GM15510 (cell line): ENCODE results near the gene NIPBL.

ENCODE experiments used
- POLR2A ChIP-seq: IDR thresholded peaks from 3 replicates; pipeline ENCODE4 v1.6.1; 2011; ENCODE audit warnings: borderline replicate concordance; ENCODE audit not compliant: insufficient read length; ENCODE audit errors: extremely low read depth

Gene NIPBL

DNA sequence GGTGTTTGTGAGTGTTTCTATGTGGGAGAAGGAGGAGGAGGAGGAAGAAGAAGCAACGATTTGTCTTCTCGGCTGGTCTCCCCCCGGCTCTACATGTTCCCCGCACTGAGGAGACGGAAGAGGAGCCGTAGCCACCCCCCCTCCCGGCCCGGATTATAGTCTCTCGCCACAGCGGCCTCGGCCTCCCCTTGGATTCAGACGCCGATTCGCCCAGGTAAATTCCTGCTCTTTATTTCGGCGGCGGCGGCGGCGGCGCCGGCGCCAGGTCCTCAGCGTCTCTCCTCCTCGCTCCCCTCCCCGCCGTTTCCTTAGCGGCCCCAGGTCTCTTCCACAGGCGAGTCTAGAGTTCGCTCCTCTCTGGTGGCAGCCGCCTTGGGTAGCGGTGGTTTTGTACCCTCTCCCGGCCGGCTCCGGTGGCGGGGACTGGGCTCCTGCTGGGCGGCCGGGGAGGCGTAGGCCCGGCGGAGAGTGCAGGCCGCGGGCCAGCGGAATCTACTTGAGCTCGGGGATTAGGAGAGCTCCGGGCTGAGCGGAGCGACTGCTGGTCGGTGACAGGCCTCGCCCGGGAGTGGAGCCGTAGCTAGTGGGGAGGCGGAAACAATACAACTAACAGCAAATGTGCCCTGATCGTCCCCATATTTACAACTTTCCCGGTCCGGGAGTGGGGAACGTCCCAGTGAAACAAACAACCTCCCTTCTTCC lies 547 bp downstream of the NIPBL start:
- TF ChIP-seq POLR2A, result no peak

DNA sequence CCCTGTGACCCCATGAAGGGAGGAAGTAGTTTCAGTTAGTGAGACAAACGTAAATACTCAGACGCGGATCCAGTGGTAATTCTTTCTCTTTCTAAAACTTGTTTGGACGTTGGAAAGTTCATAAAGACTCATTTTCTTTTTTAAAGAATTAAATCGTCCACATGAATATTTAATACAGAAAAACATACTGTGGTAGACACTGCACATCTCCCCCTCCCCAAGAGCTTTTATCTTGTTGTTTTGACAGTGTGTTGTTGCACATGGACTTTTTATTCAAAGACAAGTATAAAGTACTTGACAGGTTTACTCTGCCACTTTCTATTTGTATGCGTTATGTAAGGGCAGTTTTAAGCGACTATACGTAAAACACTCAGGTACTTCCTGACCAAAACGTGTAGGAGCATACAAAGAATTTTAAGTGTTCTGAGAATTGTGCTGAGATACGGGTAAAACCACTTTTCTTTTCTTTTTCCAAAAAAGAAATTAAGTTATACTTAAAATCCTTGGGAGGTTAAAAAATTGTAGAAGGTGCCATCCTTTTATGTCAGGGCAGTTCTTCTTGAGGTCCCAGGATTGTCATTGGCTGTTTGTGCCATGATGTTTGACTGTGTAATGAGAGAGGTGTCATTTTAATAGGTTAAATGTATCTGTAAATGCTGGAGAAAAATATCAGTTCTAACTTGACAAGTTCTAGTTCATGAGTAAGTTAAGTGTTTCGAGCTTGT lies 1.3 kb downstream of the NIPBL start:
- TF ChIP-seq POLR2A, result no peak

DNA sequence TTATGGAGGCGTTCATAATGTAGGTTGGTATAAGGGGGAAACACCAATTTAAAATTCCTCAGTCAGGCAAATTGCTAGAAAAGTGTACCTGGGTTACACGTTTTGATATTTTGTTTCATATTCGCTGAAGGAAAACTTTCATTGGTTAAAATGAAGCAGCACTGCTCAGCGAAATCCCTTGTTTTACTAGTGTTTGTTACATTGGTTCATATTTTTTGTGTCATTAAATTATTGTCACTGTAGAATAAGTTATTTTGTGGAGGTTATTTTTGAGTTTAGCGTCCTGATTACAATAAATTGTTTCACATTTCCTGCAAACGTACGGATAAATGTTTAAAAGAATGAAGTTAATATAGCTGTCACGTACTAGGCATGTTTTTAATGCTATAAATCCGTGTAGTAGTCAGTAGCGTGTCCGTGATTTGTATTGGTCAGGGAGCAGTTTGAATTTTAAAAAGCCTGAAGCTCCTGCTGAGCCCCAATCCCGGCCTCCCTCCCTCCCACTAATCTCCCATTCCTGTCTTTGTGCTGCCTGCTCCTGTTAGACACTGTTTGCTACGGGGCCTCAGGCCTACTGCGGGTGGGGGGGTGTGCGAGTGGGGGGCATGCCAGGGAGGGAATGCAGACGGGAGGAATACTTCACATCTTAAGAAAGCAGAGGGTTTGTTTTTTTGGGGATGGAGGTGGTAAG lies 2.0 kb downstream of the NIPBL start:
- no peak for TF ChIP-seq POLR2A

DNA sequence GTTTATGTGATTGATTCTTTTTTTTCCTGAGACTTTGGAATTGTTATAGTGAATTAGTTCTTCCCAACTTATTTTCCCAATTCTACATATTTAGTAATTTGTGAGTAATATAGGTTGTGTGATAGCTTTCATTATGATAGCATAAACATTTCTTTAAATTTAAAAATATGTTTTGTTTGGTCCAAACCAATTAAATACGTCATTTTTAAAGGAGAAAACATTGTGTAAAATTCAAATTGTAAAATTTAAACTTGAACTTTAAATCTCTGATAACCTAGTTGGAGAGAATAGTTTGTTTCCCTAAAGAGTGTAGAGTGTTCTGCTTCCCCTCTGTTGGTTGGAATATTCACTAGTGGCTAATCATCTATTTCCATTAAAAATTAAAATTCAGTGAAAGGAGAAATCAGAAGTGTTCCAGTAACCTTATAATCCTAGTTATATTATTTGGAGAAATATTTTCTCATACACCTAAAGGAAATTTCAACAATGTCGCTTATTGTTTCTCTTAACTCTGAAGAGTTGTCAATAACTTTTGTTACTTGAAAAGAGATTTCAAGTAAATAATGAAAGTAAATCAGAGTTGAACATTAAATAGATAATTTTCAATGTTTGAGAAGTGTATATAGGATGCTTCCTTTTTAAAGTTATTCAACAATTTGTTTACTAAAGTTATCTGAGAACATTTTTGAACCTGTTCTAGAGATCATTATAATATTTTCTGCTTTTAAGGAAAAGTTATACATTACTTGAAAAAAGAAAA lies 2.9 kb downstream of the NIPBL start:
- no peak for TF ChIP-seq POLR2A

DNA sequence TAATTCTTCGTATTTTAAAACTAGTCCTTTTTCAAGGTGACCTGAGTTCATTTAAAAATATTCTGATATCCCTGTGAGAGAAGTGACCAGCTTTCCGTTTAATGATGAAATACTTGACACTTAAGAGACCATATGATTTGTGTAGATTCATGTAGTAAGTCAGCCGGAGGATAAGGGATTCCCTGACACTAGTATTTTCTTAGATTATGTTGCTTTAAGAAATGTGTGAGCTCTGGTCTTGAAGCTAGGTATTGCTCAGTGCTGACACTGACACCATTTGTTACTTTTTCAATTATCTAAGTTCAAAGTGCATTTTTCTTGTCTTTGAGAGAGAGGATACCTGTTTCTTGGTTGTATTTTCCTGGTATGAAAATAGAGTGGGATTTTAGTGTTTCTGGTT lies 4.2 kb downstream of the NIPBL start:
- no peak for TF ChIP-seq POLR2A

DNA sequence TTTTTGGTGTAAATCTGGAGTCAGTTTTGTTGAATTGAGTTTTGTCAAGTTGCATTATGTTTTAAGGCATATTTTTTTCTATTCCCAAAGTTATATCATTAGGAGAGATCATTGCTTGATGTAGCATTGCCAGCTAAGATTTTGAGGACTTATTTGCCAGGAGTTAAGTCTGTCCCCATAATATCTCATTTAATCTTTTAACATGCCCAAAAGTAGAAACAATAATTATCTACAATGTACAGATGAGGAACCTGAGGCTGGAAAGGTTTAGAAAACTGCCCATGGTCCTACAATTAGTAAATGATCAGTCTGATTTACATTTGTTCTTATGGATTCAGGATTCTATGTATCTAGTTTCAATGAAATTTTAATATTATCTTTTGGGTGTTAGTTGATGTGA lies 4.7 kb downstream of the NIPBL start:
- TF ChIP-seq POLR2A, result no peak

DNA sequence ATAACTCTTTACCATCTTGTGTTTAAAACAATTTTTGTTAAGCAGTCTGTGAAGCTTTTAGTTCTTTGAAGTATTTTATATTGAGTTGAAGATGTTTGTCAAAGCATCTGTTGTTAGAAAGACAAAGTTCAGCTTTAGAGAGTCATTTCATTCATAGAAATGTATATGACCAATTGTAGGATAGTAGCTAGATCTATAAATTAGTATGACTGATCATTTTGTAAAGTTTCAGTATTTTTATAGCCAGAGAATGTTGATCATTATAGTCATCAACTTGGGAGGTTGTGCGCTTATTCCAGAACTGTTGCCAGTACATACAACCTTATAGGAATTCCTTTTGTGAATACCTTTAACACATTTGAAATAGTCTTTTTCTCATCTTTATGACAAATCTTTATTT lies 5.2 kb downstream of the NIPBL start:
- no peak for TF ChIP-seq POLR2A

DNA sequence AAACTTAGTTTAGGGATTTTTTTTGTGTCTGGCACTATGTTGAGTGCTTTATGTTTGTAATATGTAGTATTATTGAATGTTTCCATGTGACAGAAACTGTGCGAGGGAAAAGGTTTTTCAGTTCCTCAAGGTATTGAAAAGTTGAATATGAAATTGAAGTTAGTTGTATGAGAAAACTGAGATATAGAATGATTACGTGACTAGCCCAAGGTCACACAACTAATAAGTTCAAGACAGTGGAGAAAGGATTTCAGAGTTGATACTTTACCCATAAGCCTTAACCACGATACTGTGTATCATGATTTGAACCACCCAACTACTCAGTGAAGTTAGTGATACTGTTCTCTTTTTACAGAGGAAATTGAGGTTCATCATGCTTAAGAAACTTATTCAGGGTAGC lies 5.7 kb downstream of the NIPBL start:
- no peak for TF ChIP-seq POLR2A

DNA sequence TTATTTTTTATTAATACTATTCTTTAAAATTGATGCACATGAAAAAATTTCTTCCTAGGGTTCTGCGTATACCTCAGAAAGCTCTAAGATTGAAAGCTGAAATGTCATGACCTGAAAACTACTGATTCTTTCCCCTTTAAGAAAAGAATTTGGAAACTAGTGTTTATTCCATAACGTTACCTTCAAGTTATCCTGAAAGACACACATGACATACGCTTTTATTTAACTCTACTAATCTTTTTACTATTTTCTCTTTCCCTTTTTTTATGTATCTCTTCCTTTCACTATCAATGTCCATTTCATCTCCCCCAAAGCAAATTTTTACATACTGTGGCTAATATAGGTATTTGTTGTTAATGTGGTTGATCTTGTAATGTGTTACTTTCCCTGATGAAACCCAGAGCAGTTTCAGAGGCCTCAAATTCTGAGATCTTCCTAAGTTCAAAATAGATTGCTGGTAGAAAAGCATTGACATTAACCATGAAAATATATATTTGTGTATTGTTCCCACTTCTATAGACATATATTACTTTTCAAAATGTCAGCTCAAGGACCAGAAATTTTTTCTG lies 7.4 kb downstream of the NIPBL start:
- TF ChIP-seq POLR2A, result no peak

DNA sequence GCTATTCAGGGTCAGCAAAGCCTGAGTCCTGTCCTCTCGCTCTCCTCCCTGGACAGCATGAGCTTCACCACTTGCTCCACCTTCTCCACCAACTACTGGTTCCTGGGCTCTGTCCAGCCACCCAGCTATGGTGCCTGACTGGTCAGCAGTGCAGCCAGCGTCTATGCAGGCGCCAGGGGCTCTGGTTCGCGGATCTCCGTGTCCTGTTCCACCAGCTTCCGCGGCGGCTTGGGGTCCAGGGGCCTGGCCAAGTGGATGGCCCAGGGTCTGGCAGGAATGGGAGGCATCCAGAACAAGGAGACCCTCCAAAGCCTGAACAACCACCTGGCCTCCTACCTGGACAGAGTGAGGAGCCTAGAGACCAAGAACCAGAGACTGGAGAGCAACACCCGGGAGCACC lies 8.6 kb downstream of the NIPBL start:
- no peak for TF ChIP-seq POLR2A

DNA sequence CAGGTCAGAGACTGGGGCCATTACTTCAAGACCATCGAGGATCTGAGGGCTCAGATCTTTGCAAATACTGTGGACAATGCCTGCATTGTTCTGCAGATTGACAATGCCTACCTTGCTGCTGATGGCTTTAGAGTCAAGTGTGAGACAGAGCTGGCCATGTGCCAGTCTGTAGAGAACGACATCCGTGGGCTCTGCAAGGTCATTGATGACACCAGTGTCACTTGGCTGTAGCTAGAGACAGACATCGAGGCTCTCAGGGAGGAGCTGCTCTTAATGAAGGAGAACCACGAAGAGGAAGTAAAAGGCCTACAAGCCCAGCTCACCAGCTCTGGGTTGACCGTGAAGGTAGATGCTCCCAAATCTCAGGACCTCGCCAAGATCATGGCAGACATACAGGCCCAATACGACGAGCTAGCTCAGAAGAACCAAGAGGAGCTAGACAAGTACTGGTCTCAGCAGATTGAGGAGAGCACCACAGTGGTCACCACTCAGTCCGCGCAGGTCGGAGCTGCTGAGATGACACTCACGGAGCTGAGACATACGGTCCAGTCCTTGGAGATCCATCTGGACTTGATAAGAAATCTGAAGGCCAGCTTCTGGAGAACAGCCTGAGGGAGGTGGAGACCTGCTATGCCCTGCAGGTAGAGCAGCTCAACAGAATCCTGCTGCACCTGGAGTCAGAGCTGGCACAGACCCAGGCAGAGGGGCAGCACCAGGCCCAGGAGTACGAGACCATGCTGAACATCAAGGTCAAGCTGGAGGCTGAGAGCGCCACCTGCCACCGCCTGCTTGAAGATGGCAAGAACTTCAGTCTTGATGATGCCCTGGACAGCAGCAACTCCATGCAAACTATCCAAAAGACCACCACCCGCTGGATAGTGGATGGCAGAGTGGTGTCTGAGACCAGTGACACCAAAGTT lies 9.3 kb downstream of the NIPBL start:
- no peak for TF ChIP-seq POLR2A

DNA sequence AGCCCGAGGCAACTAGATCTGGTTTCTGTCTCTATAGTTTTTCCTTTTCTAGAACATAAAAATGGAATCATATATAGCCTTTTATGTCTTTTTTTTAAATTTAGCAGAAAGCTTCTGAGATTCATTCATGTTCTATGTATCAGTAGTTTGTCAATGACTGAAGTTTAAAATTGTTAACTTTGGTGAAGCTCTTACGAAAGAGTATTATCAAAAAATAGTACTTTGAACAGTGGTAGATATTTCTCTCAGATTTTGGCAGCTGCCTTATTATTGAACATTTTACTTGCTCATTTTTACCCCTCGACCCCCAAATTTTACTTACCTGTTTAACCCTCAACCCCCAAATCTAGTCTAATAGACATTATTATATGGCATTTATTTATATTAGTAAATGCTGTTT lies 10.2 kb downstream of the NIPBL start:
- TF ChIP-seq POLR2A, result no peak

DNA sequence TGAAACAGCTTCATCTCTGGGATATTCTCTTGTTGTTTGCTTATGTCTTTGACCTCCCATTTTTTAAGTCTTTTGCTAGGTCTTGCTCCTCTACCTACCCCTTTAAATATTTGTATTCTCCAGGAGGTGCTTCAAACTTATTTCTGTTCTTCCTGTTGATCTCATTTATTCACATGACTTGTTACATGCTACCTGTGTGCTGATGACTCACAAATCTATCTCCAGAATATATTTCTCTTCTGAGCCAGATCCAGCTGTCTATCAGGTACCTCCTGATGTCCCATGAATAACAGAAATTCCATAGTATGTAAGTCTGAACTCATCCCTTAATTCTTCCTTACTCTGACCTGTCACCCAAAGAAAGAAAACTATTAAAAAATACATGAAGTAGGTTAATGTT lies 11.0 kb downstream of the NIPBL start:
- no peak for TF ChIP-seq POLR2A

DNA sequence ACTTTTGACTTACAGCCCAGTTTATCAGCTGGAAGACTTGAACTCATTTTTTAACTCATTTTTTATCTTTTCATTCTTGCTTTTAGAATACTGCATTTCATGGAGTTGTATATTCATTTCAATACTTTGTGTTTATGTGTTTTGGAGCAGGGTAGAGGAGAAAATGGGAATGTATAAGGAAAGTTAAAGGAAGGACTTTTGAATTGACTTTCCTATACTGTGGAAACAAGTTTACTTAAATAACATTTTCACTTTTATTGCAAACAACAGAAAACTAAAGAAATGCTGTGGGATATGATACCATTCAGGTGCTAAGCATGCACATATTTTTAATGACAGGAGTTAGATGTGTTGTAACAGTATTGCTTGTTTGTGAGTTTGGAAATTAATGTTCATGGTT lies 11.7 kb downstream of the NIPBL start:
- TF ChIP-seq POLR2A, result no peak
